Measurements from ENCODE around the gene PPIL6.
A peak's percentile ranks its signal among the peaks of the same experiment; 100 is the strongest.
"Not testable (repeated sequence)": the region's sequence is repeated elsewhere in the genome, so short reads cannot be mapped to it uniquely, and the experiment has no call there.

The PPIL6 gene

GRCh38 chr6:109393886-109394281 lies 46.5 kb downstream of the PPIL6 start:
- no peak for DNase-seq (ENCODE audit: low spot score)

GRCh38 chr6:109393157-109393885 lies 47.1 kb downstream of the PPIL6 start:
- no peak for DNase-seq (ENCODE audit: low spot score)

GRCh38 chr6:109389650-109390274 lies 50.7 kb downstream of the PPIL6 start:
- no peak for DNase-seq (ENCODE audit: low spot score)

- no peak for DNase-seq (ENCODE audit: low spot score)
These were observed 52.2 kb downstream of the PPIL6 start for GRCh38 chr6:109388265-109388664.

DNA sequence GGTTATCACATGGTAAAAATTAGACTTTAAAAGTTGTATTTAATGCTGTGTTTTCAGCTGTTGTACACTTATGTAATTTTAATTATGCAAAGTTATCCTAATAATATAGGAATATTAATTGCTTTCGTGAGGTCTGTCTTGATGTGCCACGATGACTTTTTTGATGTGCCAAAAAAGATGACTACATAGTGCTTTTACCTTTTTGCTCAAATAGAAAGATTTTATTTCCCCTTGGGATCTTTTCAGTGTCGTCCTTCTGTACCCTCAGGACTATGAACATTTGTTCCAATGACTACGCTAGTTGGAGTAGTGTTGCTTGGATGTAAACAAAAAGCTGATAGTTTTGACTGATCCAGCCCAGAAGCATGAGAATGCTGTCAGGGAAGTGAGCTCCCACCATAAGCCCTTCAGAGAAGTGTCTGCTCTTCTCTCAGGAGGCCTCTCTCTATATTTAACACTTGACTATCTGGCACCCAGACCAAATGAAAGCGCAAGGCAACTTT lies 56.9 kb downstream of the PPIL6 start:
- DNase-seq (ENCODE audit: low spot score) = no peak

- DNase-seq (ENCODE audit: low spot score) = peak; percentile 88
These were observed 57.6 kb downstream of the PPIL6 start for GRCh38 chr6:109382576-109383437.

DNA sequence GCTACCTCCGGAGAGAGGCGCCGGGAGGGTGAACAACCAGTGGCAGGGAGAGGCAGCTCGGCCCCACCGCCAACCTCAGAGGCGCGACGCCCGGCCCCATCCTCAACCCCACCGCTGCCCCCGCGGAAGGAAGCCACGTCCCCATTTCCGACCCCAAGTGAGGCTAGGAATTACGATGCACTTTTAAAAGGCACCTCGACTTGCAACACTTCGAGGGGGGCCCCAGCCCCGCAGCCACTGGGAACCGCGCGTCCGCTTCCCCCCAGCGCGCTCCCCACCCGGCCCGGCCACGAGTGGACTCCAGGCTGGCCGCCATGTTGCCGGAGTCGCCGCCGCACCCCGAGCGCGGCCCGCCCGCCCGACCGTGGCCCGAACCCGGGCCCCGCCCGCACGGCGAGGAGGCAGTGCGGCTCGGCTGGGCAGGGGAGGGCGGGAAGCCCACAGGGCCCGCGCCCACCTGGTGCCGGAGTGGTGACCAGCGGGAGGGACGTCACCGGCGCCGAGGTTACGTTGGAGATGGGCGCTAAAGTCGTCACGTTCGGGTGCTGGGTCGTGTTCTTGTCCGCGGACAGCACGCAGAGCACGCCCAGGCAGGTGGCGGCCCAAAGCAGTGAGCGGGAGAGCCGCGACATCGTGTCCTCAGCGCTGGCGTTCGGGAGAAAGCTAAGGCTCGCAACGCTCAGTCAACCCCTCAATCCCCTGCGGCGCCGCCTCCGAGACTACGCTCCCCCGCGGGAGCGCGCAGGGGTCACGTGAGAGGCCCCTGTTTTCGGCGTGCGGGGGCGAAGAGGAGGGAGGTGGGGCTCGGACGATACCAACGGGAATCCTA lies 58.5 kb downstream of the PPIL6 start, which contains the start of gene CD164:
Gene CD164 (minus strand): TSS at position 721 of the 829 bp plus-strand sequence. CDS start 89 bp downstream, at position 632.
- DNase-seq (ENCODE audit: low spot score) = peak; percentile 89

DNA sequence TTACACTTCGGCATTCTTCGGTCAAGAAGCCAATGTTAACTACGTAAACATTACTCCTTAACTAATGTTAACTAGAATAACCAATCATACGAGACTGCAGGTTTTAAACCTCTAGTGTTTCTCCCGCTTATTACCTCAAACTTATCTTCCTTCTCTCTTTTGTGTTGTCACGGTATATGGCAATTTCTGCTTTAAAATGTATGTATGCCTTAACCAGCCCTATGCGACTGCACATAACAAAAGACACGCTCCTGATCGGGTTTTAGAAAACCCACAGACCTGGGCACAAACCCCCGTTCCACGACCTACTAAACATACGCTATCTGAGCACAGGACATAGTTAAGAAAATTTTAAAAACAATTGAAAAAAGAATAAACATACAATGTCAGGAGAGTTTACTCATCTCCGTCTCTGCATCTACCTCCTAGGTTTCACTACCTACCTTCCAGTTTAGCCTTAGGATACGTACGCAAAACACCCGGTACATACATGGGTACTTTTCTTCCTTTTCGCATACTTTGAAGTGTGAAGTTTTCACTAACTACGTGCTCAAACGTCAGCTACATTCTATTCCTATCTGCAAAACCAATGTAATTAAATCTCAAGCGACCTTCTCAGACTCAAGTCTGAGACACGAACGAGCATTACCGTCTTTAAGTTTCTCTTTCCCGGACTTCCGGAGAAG lies 59.2 kb downstream of the PPIL6 start:
- peak; percentile 12 for DNase-seq (ENCODE audit: low spot score)

DNA sequence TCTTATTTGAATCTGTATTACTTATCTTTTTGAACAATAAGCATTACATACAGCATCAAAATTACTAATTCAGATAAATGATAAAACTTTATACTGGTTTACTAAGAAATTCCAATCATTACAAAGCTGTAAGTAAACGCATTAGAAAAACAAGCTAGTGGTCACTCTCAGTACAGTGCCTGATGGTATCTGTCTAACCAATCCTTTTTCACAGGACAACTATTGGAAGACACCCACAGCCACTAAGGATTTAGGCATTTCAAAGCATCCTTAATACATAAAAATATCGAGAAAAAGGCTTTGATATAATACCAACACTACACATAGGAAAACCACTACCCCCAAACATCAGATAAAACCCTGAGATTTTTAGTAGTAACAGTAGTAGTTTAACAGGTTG lies 60.7 kb downstream of the PPIL6 start:
- no peak for DNase-seq (ENCODE audit: low spot score)

GRCh38 chr6:109377717-109378116 lies 62.7 kb downstream of the PPIL6 start:
- DNase-seq (ENCODE audit: low spot score) = no peak

DNA sequence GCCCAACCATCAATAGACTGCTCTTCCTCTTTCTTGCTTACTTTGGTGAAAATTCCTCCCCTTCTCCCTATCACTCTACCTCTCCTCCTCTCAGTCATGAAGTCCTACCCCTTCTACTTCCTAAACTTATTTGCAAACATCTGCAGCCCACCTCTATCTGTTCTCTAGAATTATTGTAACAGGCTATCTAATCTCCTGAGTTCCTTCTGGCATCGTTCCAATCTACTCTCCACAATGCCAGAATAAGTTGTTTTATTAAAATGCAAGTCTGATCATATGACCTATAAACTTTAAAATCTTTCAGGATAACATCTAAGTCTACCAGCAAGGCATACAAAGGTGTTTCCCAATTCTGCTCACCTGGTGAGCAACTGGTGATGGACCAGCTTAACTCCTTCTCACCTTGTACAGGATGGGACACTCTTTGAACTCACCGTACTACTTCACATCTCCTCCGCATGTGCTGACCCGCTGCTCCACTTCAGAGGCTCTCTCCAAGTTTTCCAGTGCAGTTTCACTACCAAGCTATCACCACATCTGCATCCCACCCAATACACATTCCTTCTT lies 66.0 kb downstream of the PPIL6 start:
- DNase-seq (ENCODE audit: low spot score) = no peak

GRCh38 chr6:109373762-109374161 lies 66.7 kb downstream of the PPIL6 start:
- DNase-seq (ENCODE audit: low spot score) = no peak

- no peak for DNase-seq (ENCODE audit: low spot score)
These were observed 67.1 kb downstream of the PPIL6 start for GRCh38 chr6:109373331-109373730.

- no peak for DNase-seq (ENCODE audit: low spot score)
These were observed 68.3 kb downstream of the PPIL6 start for GRCh38 chr6:109372130-109372529.

DNA sequence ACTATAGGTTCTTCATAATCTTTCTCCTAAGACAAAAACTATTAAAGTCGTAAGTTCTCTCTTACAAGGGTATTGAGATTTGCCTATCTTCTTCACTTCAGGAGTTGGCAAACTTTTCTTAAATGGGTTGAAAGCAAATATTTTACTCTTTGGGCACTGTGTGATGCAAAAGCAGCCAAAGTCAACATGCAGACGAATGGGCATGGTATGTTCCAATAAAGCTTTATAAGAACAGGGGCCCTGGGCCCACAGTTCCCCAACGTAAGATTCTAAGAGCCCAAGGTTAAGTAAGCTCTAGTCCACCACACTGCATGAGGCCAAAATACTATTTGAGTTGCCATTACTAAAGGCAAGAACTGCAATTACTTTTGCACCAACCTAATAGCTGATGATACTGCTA lies 69.6 kb downstream of the PPIL6 start:
- no peak for DNase-seq (ENCODE audit: low spot score)

- no peak for DNase-seq (ENCODE audit: low spot score)
These were observed 70.1 kb downstream of the PPIL6 start for GRCh38 chr6:109370336-109370735.

GRCh38 chr6:109369728-109370127 lies 70.7 kb downstream of the PPIL6 start:
- no peak for DNase-seq (ENCODE audit: low spot score)

DNA sequence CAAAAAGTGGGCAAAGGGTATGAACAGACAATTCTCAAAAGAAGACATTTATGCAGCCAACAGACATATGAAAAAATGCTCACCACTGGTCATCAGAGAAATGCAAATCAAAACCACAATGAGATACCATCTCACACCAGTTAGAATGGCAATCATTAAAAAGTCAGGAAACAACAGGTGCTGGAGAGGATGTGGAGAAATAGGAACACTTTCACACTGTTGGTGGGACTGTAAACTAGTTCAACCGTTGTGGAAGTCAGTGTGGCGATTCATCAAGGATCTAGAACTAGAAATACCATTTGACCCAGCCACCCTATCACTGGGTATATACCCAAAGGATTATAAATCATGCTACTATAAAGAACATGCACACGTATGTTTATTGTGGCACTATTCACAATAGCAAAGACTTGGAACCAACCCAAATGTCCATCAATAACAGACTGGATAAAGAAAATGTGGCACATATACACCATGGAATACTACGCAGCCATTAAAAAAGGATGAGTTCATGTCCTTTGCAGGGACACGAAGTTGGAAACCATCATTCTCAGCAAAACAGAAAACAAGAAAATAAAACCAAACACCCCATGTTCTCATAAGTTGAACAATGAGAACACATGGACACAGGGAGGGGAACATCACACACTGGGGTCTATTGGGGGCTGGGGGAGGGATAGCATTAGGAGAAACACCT lies 75.9 kb downstream of the PPIL6 start:
- DNase-seq (ENCODE audit: low spot score) = not testable (repeated sequence)

GRCh38 chr6:109363753-109364152 lies 76.7 kb downstream of the PPIL6 start:
- no peak for DNase-seq (ENCODE audit: low spot score)
